Measurements from ENCODE around the gene KCNH3.
"Not testable (repeated sequence)": the region's sequence is repeated elsewhere in the genome, so short reads cannot be mapped to it uniquely, and the experiment has no call there.

Gene KCNH3

GRCh38 chr12:49588721-49589516 lies 50.1 kb downstream of the KCNH3 start:
- no peak for DNase-seq

DNA sequence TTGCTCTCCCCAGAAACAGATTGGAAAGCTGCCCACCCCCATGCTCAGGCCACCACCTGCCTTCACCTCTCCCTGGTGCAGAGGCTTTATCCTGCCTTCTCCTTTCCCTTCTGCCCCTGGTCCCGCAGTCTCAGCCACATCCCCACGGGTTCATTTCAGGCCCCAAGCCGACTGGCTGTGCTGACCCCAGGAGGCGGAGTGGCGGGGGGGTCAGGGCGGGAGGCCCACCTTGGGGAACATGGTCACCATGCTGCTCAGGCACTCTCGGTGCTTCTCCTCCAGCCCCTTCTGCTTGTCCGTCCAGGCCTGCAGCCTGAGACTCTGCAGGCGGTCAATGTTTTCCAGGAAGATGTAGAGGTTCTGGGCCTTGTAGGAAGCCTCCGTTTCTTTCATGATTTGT lies 59.7 kb downstream of the KCNH3 start:
- no peak for DNase-seq

- DNase-seq: no peak
Measured at GRCh38 chr12:49599961-49600360, 61.1 kb downstream of the KCNH3 start.

- DNase-seq: no peak
Measured at GRCh38 chr12:49603721-49604120, 64.9 kb downstream of the KCNH3 start.

GRCh38 chr12:49604856-49605255 lies 66.0 kb downstream of the KCNH3 start:
- DNase-seq: no peak

- DNase-seq: not testable (repeated sequence)
Measured at GRCh38 chr12:49605539-49605938, 66.7 kb downstream of the KCNH3 start, which contains the start of gene FAM186B. FAM186B (minus strand) TSS chr12:49605639; CDS start chr12:49605477, 162 bp downstream.

All from NCI-H510A treated with DMSO at 0.1 percent for 48 hours (cell line).